Nephron (organoid): ENCODE results near the gene S100A6.
"Not testable (repeated sequence)": the region's sequence is repeated elsewhere in the genome, so short reads cannot be mapped to it uniquely, and the experiment has no call there.

ENCODE experiments used
- H3K27ac Mint-ChIP-seq, 3 experiments: 2 replicates each; pipeline ENCODE4 v1.8.0; 2020; ENCODE audit warnings: mixed read lengths in 3 of 3, mild to moderate bottlenecking in 2 of 3, moderate library complexity in 1 of 3
- H3K27me3 Mint-ChIP-seq: 2 replicates; pipeline ENCODE4 v1.8.0; 2021; ENCODE audit warnings: low read depth, mild to moderate bottlenecking, moderate library complexity, mixed read lengths
- H3K36me3 Mint-ChIP-seq: 2 replicates; pipeline ENCODE4 v1.8.0; 2020; ENCODE audit warnings: low read depth, mixed read lengths
- H3K4me1 Mint-ChIP-seq: 2 replicates; pipeline ENCODE4 v1.8.0; 2020; ENCODE audit warnings: mixed read lengths
- H3K4me3 Mint-ChIP-seq, 3 experiments: 2 replicates each; pipeline ENCODE4 v1.8.0; 2020; ENCODE audit warnings: mild to moderate bottlenecking in 3 of 3, mixed read lengths in 3 of 3, moderate library complexity in 2 of 3
- H3K9me3 Mint-ChIP-seq: 2 replicates; pipeline ENCODE4 v1.8.0; 2020; ENCODE audit warnings: mixed read lengths
- CTCF ChIP-seq, 3 experiments: fragments of 200-600 bp; sonication (generic); IDR thresholded peaks; one replicate each; pipeline ENCODE4 v1.5.0; 2021; ENCODE audit warnings: antibody characterized with exemption in 3 of 3; ENCODE audit not compliant: unreplicated experiment in 3 of 3

Gene S100A6

GRCh38 chr1:153520818-153521476 is 14.8 kb downstream of the S100A6 start:
- no peaks in the 10 kb centered on the region for H3K36me3 Mint-ChIP-seq
- TF ChIP-seq CTCF (IDR thresholded peaks at IDR 0.05; ENCODE audit: unreplicated experiment in 3 of 3): no peak
- H3K4me1 Mint-ChIP-seq: no peaks in the 10 kb centered on the region
- H3K9me3 Mint-ChIP-seq: no peaks in the 10 kb centered on the region
- H3K4me3 Mint-ChIP-seq: no peak overlapping the region
- peaks cover 8% of the 10 kb centered on the region for H3K27me3 Mint-ChIP-seq
- H3K27ac Mint-ChIP-seq: no peak overlapping the region

GRCh38 chr1:153520137-153520691 is 15.6 kb downstream of the S100A6 start:
- not testable (repeated sequence) for H3K4me3 Mint-ChIP-seq, H3K4me1 Mint-ChIP-seq, H3K36me3 Mint-ChIP-seq, H3K9me3 Mint-ChIP-seq, H3K27me3 Mint-ChIP-seq, H3K27ac Mint-ChIP-seq

GRCh38 chr1:153519242-153519641 is 16.5 kb downstream of the S100A6 start:
- H3K27ac Mint-ChIP-seq: no peak overlapping the region
- no peak for TF ChIP-seq CTCF (IDR thresholded peaks at IDR 0.05; ENCODE audit: unreplicated experiment in 3 of 3)
- H3K9me3 Mint-ChIP-seq: no peaks in the 10 kb centered on the region
- H3K36me3 Mint-ChIP-seq: no peaks in the 10 kb centered on the region
- peaks cover 9% of the 10 kb centered on the region for H3K27me3 Mint-ChIP-seq
- no peaks in the 10 kb centered on the region for H3K4me1 Mint-ChIP-seq
- H3K4me3 Mint-ChIP-seq: no peak overlapping the region

GRCh38 chr1:153515504-153516394 is 20.0 kb downstream of the S100A6 start:
- H3K27ac Mint-ChIP-seq: no peak overlapping the region
- H3K4me3 Mint-ChIP-seq: no peak overlapping the region
- H3K9me3 Mint-ChIP-seq: no peaks in the 10 kb centered on the region
- H3K27me3 Mint-ChIP-seq: peaks cover 9% of the 10 kb centered on the region
- no peak for TF ChIP-seq CTCF (IDR thresholded peaks at IDR 0.05; ENCODE audit: unreplicated experiment in 3 of 3)
- H3K4me1 Mint-ChIP-seq: peaks cover 7% of the 10 kb centered on the region
- no peaks in the 10 kb centered on the region for H3K36me3 Mint-ChIP-seq

GRCh38 chr1:153513666-153514065 is 22.1 kb downstream of the S100A6 start:
- H3K27me3 Mint-ChIP-seq: peaks cover 9% of the 10 kb centered on the region
- no peak overlapping the region for H3K4me3 Mint-ChIP-seq
- peaks cover 8% of the 10 kb centered on the region for H3K4me1 Mint-ChIP-seq
- no peaks in the 10 kb centered on the region for H3K9me3 Mint-ChIP-seq
- TF ChIP-seq CTCF (IDR thresholded peaks at IDR 0.05; ENCODE audit: unreplicated experiment in 3 of 3): no peak
- H3K36me3 Mint-ChIP-seq: no peaks in the 10 kb centered on the region
- H3K27ac Mint-ChIP-seq: no peak overlapping the region

GRCh38 chr1:153513023-153513422 is 22.8 kb downstream of the S100A6 start:
- Mint-ChIP-seq H3K4me3 (no peak overlapping the region), H3K9me3 (no peaks in the 10 kb centered on the region), H3K4me1 (peaks cover 9% of the 10 kb centered on the region), H3K27me3 (peaks cover 9% of the 10 kb centered on the region), H3K36me3 (no peaks in the 10 kb centered on the region), H3K27ac (no peak overlapping the region)
- no peak for TF ChIP-seq CTCF (IDR thresholded peaks at IDR 0.05; ENCODE audit: unreplicated experiment in 3 of 3)
